Inferior parietal cortex (tissue), 1 donor: Measurements from ENCODE around the gene EDDM3A.
A peak's percentile ranks its signal among the peaks of the same experiment; 100 is the strongest.
"Not testable (repeated sequence)": the region's sequence is repeated elsewhere in the genome, so short reads cannot be mapped to it uniquely, and the experiment has no call there.

ENCODE experiments used
- DNase-seq: peaks from one replicate; pipeline ENCODE4 v3.0.0-alpha.2; 2016; ENCODE audit errors: extremely low spot score

The EDDM3A gene

DNA sequence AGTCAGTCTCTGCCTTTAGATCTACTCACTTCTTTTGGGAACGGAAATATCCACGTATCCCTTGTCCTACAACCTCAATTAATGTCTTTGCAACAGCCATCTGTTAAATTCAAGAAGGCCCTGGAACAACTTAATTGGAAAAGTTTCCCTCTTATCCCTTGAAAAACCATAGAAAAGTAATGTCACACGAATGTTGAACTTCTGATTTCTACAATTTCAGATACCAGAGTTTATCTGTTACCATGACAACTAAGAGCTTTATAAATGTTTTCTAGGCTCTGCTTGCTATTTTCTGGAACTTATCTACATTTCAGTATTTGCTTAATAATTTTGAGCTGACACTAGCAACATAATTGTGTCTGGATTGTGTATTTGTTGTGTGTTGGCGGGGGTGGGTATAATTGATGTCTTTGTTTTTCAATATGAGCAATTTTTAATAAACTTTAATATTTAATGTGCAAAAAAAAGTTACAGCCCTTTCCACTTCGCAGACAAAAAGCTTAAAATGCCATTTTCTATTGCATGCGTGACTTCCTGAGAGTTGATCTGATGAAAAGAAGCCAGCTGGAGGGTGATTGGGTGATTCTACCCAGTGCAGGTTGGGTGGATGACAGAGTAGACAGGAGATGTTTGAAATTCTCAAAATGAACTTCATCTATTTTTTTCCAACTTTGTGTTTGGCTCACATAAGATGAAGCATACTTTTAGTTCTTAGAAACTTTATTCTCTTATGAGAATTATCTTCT lies 11.8 kb upstream of the EDDM3A start:
- DNase-seq: no peak

DNA sequence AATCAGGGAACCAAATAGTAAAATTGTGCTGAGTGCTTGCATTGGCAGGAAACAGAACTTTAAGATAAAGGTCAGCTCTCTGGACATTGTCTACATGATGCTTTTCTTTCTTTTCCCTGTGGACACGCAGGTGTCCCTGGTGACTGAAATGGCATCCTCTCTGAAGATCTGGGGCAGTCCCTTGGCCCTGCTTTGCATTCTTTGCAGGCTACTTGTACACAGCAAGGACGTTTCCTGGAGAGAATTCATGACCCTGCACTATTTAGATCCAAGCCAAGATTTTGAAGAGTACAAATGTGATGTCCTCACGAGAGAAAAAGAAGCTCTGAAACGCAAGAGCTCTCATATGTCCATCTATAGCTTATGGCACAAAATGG lies 11.3 kb upstream of the EDDM3A start:
- DNase-seq: no peak

DNA sequence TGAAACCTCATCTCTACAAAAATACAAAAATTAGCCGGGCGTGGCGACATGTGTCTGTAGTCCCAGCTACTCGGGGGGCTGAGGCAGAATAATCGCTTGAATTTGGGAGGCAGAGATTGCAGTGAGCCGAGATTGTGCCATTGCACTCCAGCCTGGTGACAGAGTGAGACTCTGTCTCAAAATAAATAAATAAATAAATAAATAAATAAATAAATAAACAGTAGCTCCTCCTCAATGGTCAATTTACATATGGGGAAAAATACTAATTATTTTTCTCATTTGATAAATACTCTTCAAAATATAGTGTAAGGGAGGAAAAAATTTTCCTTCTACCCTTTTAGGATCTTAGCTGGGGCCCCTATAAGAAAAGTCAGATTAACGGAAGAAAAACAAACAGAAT lies 7.4 kb upstream of the EDDM3A start:
- DNase-seq: not testable (repeated sequence)

DNA sequence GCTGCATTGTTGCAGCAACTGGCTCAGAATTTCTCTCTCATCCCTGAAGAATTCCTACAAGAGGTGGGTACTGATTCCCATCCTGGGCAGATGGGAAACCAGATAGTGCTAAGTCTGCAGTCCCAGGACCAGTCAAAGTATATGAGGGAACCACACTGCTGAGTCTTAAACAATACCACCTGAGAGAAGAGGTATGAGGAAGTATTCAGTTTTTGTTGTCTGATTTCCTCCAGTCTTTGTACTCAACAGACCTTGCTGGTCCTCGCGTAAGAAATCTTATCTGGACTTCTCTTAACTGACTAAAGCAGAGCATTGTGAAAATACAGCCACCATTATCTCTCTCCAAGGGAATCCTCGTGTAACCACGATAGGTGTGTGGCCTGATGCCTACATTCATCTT lies 3.6 kb upstream of the EDDM3A start:
- no peak for DNase-seq

- DNase-seq: no peak
Measured at GRCh38 chr14:20743556-20743955, 2.1 kb upstream of the EDDM3A start.

GRCh38 chr14:20746566-20746965 lies 879 bp downstream of the EDDM3A start:
- no peak for DNase-seq

DNA sequence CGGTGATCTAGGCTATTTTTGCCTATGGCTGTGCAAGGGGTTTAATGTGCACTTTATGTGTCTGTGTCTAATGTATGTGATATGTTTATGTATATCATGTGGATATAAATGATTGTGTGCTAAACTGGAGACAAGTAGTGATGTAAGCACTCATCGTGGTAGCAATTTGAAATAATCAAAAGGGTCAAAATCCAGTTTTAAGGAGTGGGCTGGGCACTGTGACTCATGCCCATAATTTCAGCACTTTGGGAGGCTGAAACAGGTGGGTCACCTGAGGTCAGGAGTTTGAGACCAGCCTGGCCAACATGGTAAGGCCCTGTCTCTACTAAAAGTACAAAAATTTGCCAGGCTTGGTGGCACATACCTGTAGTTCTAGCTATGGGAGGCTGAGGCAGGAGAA lies 2.8 kb downstream of the EDDM3A start:
- DNase-seq: no peak

- no peak for DNase-seq
Measured at GRCh38 chr14:20750194-20750593, 4.5 kb downstream of the EDDM3A start.

GRCh38 chr14:20751963-20752562 lies 6.4 kb downstream of the EDDM3A start:
- DNase-seq: no peak

- DNase-seq: no peak
Measured at GRCh38 chr14:20754308-20754707, 8.6 kb downstream of the EDDM3A start.

GRCh38 chr14:20755037-20755436 lies 9.3 kb downstream of the EDDM3A start:
- DNase-seq: no peak

GRCh38 chr14:20757965-20758364 lies 12.3 kb downstream of the EDDM3A start:
- DNase-seq: peak; percentile 38

GRCh38 chr14:20759465-20759864 lies 13.8 kb downstream of the EDDM3A start:
- not testable (repeated sequence) for DNase-seq

- DNase-seq: no peak
Measured at GRCh38 chr14:20760950-20761349, 15.3 kb downstream of the EDDM3A start.

- DNase-seq: no peak
Measured at GRCh38 chr14:20768593-20768892, 22.9 kb downstream of the EDDM3A start.

- no peak for DNase-seq
Measured at GRCh38 chr14:20769421-20769820, 23.7 kb downstream of the EDDM3A start.

DNA sequence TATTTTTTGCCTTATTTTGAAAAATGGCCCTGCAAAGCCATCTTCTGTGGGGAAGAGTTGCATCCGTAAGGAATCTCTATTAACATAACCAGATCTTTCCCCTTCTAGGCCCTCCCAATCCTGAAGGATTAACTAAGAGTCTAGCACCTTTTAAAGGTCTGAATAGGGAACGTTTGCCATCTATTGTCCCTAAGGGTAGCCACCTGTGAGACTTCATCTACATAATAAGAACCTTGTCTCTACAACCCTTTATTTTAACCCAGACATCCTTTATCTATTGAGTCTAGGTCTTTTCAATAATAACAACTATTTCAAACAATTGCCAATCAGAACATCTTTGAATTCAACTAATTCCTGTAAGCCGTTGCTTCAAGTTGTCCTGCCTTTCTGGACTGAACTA lies 27.0 kb downstream of the EDDM3A start:
- no peak for DNase-seq

GRCh38 chr14:20774258-20774824 lies 28.7 kb downstream of the EDDM3A start:
- no peak for DNase-seq

- no peak for DNase-seq
Measured at GRCh38 chr14:20775043-20775442, 29.4 kb downstream of the EDDM3A start.

DNA sequence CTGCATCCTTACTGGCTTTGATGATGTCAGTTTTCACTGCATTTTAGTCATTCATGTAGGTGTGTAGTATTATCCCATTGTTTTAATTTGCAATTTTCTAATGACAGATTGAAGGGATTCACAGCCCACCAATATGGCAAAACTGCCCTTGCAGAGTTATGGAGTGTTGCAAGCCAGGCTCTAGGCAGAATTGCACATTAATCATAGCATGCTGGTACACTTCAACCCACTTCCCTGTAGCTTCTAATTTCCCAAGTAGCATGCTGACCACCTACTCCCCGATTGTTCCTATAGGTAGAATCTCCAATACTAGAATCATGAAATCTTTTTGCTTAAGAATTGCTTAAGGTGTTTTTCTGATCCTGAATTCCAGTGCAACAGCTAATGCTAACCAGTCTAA lies 30.2 kb downstream of the EDDM3A start:
- no peak for DNase-seq

GRCh38 chr14:20781803-20782202 lies 36.1 kb downstream of the EDDM3A start:
- DNase-seq: no peak

GRCh38 chr14:20782280-20782890 lies 36.7 kb downstream of the EDDM3A start:
- DNase-seq: no peak

GRCh38 chr14:20787025-20787424 lies 41.3 kb downstream of the EDDM3A start:
- no peak for DNase-seq
